Hepatocyte (in vitro differentiated cells): ENCODE measurements around the gene SLC48A1. TPM values are rescaled to one million over a fixed set of nuclear protein-coding genes. Genes with fewer than 3 reads are reported as not detected.

ENCODE experiments used
- DNase-seq: peaks from one replicate; pipeline ENCODE4 v3.0.0-alpha.2; 2016; ENCODE audit warnings: low spot score
- H2AFZ ChIP-seq: fragments of 200-600 bp; sonication (generic); 2 replicates; pipeline ENCODE4 v1.6.0; 2016; ENCODE audit warnings: antibody characterized with exemption, mild to moderate bottlenecking
- H3K27ac ChIP-seq: fragments of 200-600 bp; sonication (generic); 2 replicates; pipeline ENCODE4 v1.5.1; 2016; ENCODE audit warnings: mild to moderate bottlenecking
- H3K27me3 ChIP-seq: fragments of 200-600 bp; sonication (generic); 2 replicates; pipeline ENCODE4 v1.6.1; 2016
- H3K36me3 ChIP-seq: fragments of 200-600 bp; sonication (generic); replicated peaks from 2 replicates; pipeline ENCODE4 v1.5.1; 2016; ENCODE audit warnings: low read depth; ENCODE audit not compliant: insufficient read depth
- H3K4me1 ChIP-seq: fragments of 200-600 bp; sonication (generic); 2 replicates; pipeline ENCODE4 v1.5.1; 2016; ENCODE audit warnings: mild to moderate bottlenecking, moderate library complexity; ENCODE audit not compliant: insufficient read depth
- H3K4me2 ChIP-seq: fragments of 200-600 bp; sonication (generic); 2 replicates; pipeline ENCODE4 v1.6.0; 2016
- H3K4me3 ChIP-seq: fragments of 200-600 bp; sonication (generic); 2 replicates; pipeline ENCODE4 v1.5.1; 2016; ENCODE audit warnings: mild to moderate bottlenecking
- H3K79me2 ChIP-seq: fragments of 200-600 bp; sonication (generic); 2 replicates; pipeline ENCODE4 v1.6.0; 2017; ENCODE audit warnings: mild to moderate bottlenecking
- H3K9me2 ChIP-seq: fragments of 200-600 bp; sonication (generic); replicated peaks from 2 replicates; pipeline ENCODE4 v1.6.0; 2017; ENCODE audit warnings: mild to moderate bottlenecking; ENCODE audit not compliant: insufficient read depth
- H3K9me3 ChIP-seq: fragments of 200-600 bp; sonication (generic); 2 replicates; pipeline ENCODE4 v1.5.1; 2016; ENCODE audit warnings: low read depth, mild to moderate bottlenecking
- H4K20me1 ChIP-seq: fragments of 200-600 bp; sonication (generic); 2 replicates; pipeline ENCODE4 v1.6.0; 2016; ENCODE audit warnings: mild to moderate bottlenecking; ENCODE audit not compliant: insufficient read depth, poor library complexity, severe bottlenecking
- EZH2 ChIP-seq: fragments of 200-600 bp; sonication (generic); IDR thresholded peaks from 2 replicates; pipeline ENCODE4 v1.6.1; 2016; ENCODE audit warnings: antibody characterized with exemption, mild to moderate bottlenecking, borderline replicate concordance
- EZH2phosphoT487 ChIP-seq: fragments of 200-600 bp; sonication (generic); IDR thresholded peaks from one replicate; pipeline ENCODE4 v1.6.1; 2018; ENCODE audit warnings: antibody characterized with exemption, mild to moderate bottlenecking, low read depth, moderate library complexity; ENCODE audit not compliant: unreplicated experiment, severe bottlenecking
- WGBS: methylation state at CpG from one replicate; pipeline ENCODE4 v1.1.6; 2016; ENCODE audit warnings: low lambda C conversion rate; ENCODE audit errors: missing lambda C conversion rate; 5-methylcytosine and 5-hydroxymethylcytosine counted together
- polyA plus RNA-seq: library from polyadenylated mRNA; unstranded; fragments of >200 nt; fragmentation: Nextera tagmentation; extraction: Ambion mirVana; gene quantifications from 2 replicates; pipeline ENCODE4 v1.2.1, GENCODE V29; 2016
- total RNA-seq: library from RNA; depleted of rRNA; stranded (reverse); fragments of >200 nt; gene quantifications from 2 replicates; pipeline ENCODE4 v1.2.3, GENCODE V29; 2014
- TF ChIP-seq, protein P1 (sequence below): fragments of 200-600 bp; sonication (generic); IDR thresholded peaks from 2 replicates; pipeline ENCODE4 v1.5.1; 2016; ENCODE audit warnings: antibody characterized with exemption, mild to moderate bottlenecking; ENCODE audit not compliant: poor library complexity

Gene SLC48A1
- total and polyA plus RNA-seq, 2 experiments from 2014 or later: 11.2 to 22.6 TPM

DNA sequence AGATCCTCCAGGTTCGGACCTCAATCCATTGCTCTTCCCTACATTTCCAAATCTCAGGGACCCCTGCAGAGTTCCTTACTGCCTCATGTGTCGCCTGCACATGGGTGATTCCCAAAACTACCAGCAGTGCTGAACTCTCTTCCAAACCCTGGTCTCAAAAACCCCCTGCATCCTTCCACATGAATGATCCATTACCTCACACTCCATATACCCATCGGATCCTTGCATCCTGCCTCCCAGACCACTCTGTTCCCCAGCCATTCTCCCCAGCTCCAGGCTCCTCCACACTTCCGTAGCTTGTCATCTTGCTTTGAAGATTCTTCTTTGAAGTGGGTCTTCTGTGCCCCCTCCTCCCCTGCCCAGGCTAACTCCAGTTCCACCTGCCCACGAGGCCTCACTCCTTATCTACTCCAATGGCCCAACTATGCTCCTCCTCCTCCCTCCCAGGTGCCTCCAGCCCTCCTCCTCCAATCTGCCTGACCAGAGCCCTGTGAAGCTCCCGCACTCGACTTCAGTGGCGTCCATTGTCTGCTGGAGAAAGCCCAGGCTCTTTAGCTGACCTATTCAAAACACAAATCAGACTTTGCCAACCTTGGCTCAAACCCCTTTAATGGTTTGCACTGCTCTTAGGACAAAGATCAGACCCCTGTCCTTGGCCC, 28.1 kb upstream of the SLC48A1 start:
- Histone ChIP-seq H3K9me2 (no peaks in the 10 kb centered on the region), H3K36me3 (no peaks in the 10 kb centered on the region), H3K4me2 (no peak overlapping the region), H3K27me3 (no peaks in the 10 kb centered on the region), H2AFZ (no peak overlapping the region), H3K79me2 (no peaks in the 10 kb centered on the region), H3K4me1 (no peaks in the 10 kb centered on the region), H3K9me3 (no peaks in the 10 kb centered on the region), H3K27ac (no peak overlapping the region), H3K4me3 (no peak overlapping the region), H4K20me1 (no peaks in the 10 kb centered on the region)
- 63% methylated on average over 8 of the region's 8 CpGs for WGBS
- TF ChIP-seq EZH2 (no peak), EZH2phosphoT487 (no peak)
- TF ChIP-seq, protein P1, sequence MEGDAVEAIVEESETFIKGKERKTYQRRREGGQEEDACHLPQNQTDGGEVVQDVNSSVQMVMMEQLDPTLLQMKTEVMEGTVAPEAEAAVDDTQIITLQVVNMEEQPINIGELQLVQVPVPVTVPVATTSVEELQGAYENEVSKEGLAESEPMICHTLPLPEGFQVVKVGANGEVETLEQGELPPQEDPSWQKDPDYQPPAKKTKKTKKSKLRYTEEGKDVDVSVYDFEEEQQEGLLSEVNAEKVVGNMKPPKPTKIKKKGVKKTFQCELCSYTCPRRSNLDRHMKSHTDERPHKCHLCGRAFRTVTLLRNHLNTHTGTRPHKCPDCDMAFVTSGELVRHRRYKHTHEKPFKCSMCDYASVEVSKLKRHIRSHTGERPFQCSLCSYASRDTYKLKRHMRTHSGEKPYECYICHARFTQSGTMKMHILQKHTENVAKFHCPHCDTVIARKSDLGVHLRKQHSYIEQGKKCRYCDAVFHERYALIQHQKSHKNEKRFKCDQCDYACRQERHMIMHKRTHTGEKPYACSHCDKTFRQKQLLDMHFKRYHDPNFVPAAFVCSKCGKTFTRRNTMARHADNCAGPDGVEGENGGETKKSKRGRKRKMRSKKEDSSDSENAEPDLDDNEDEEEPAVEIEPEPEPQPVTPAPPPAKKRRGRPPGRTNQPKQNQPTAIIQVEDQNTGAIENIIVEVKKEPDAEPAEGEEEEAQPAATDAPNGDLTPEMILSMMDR: no peak
- DNase-seq: no peak

DNA sequence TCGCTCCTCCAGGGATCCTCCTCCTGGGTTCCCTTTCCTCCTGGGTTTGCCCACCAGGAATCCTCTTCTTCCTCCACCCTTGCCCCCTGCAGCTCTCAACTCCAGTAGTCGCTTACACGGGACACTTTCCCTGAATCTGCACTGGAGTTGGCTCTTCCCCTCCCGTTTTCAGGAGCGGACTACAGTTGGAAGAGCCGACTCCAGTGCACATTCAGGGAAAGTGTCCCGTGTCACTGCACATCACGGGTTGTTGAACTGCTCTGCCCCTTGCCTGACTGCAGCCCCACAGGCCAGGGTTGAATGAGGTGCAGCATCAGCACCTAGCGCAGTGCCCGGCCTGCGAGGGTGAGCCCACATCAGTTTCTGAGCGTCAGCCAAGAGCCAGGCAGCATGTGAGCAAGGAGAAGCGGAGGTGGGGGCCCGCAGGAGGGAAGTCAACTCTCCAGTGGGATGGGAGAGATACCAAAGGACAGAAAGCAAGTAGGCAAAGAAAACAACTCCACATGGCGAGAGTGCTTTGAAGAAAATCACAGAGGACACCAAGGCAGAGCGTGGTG, 27.5 kb upstream of the SLC48A1 start:
- Histone ChIP-seq H3K9me2 (no peaks in the 10 kb centered on the region), H3K79me2 (no peaks in the 10 kb centered on the region), H3K4me1 (no peaks in the 10 kb centered on the region), H4K20me1 (no peaks in the 10 kb centered on the region), H3K4me2 (no peak overlapping the region), H2AFZ (no peak overlapping the region), H3K4me3 (no peak overlapping the region), H3K27me3 (no peaks in the 10 kb centered on the region), H3K9me3 (no peaks in the 10 kb centered on the region), H3K27ac (no peak overlapping the region), H3K36me3 (no peaks in the 10 kb centered on the region)
- WGBS: 77% methylated on average over 16 of the region's 16 CpGs
- no peak for DNase-seq
- TF ChIP-seq, protein P1: no peak
- TF ChIP-seq EZH2: no peak
- TF ChIP-seq EZH2phosphoT487: no peak

DNA sequence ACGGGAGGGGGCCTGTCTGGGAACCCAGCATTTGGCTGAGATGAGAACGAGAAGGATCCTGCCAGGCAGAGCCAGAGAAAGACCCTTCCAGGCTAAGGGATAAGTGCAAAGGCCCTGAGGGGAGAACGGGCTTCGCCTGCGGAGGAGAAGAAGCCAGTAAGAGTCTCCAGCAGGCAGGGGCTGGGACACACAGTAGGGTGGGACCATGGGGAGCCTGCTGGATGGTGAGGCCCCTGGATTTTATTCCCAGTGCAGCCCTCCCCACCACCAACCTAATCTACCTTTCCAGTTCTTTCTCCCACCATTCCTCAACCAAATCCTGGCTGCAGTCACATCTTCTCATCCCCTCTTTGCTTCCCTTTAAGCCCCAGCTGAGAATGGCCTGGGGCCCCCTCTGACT, 27.0 kb upstream of the SLC48A1 start:
- Histone ChIP-seq H3K9me3 (no peaks in the 10 kb centered on the region), H4K20me1 (no peaks in the 10 kb centered on the region), H3K79me2 (no peaks in the 10 kb centered on the region), H3K4me3 (no peak overlapping the region), H3K4me1 (no peaks in the 10 kb centered on the region), H3K4me2 (no peak overlapping the region), H3K9me2 (no peaks in the 10 kb centered on the region), H3K27me3 (no peaks in the 10 kb centered on the region), H3K27ac (no peak overlapping the region), H3K36me3 (no peaks in the 10 kb centered on the region), H2AFZ (no peak overlapping the region)
- TF ChIP-seq, protein P1: no peak
- TF ChIP-seq EZH2 (no peak), EZH2phosphoT487 (no peak)
- DNase-seq: no peak
- WGBS: 93% methylated on average over 3 of the region's 5 CpGs
